ENCODE results near the gene HASPIN. TPM values are rescaled to one million over a fixed set of nuclear protein-coding genes. Genes with fewer than 3 reads are reported as not detected.

Gene HASPIN
- total and polyA plus RNA-seq, 9 of the 15 experiments (the other 6 are each of a cell fraction or from before 2014, with no cell fraction given) = 0.81 to 13.5 (median 9.9) TPM

DNA sequence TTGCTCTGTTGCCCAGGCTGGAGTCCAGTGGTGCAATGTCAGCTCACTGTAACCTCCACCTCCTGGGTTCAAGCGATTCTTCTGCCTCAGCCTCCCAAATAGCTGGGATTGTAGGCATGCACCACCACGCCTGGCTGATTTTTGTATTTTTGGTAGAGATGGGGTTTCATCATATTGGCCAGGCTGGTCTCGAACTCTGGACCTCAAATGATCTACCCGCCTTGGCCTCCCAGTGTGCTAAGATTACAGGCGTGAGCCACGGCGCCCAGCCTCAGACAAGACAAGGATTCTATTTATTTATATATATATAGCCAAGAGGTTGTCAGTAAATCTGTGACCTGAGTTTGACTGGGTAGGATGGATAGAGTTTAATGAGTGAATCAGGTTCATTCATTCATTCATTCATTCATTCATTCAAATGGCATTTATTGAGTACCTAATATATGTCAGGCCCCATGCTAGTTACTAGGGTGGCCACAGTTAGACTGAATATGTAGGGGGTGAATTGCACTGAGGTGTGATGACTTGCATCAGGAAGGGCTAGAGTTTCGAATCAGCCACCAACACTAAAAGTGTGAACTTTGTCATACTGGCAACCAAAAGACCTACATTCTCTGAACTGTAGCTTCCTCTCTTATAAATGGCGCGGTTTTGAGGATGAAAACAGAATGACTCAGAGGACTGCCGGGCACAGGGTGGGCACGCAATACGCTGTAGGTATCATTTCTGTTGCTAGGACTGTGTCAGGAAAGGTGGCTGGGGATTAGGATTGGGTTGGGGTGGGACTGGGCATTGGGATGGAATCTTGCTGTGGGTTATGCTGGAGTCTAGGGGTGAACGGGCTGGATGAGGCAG is 39.4 kb downstream of the HASPIN start:
- H3K4me2 ChIP-seq (ENCODE audit: insufficient read depth, low read length) = no peak overlapping the region
- no peak overlapping the region for H2AFZ ChIP-seq (ENCODE audit: low read depth, low read length)
- intact Hi-C loops (cut with micrococcal nuclease) (no loop called here), in situ Hi-C loops (cut with MboI) (no loop called here)
- POLR2A ChIA-PET = interaction anchor here (0.6 kb wide), 1 partner anchor 83 kb away, joined by 4 read pairs; no protein-coding TSS in a partner anchor
- peak; percentile 93 for TF ChIP-seq ZNF24 (IDR thresholded peaks at IDR 0.05)
- TF ChIP-seq NCOA4 (IDR thresholded peaks at IDR 0.05; ENCODE audit: partially characterized antibody) = no peak
- no peak overlapping the region for H3K27ac ChIP-seq (ENCODE audit: extremely low read depth, low read depth, low read length)
- no peaks in the 10 kb centered on the region for H4K20me1 ChIP-seq (replicated peaks; ENCODE audit: control insufficient read depth, insufficient read depth, low read length)
- H3K4me3 ChIP-seq = no peak overlapping the region
- WGBS (ENCODE audit: insufficient coverage, low coverage, missing lambda C conversion rate) = 51% methylated on average over 10 of the region's 14 CpGs
- no peak for ATAC-seq
- H3K36me3 ChIP-seq (ENCODE audit: control insufficient read depth, insufficient read depth, low read length) = no peaks in the 10 kb centered on the region
- no TSS peak for BruUV-seq (replicated peaks)
- FAIRE-seq = no peak
- no peak for DNase-seq (ENCODE audit: extremely low read depth in 1 of 4, low spot score in 3 of 4)
- H3K4me1 ChIP-seq (replicated peaks in 1 of 2; ENCODE audit: control insufficient read depth in 2 of 2, insufficient read depth in 2 of 2, low read length in 2 of 2) = peaks cover 7 to 12% of the 10 kb centered on the region in 2 experiments; a peak in 4 of 5 replicates
- H3K27me3 ChIP-seq (ENCODE audit: control insufficient read depth in 2 of 2, insufficient read depth in 2 of 2, low read length in 2 of 2) = no peaks in the 10 kb centered on the region
- H3K79me2 ChIP-seq (ENCODE audit: control insufficient read depth, insufficient read depth, low read length) = no peaks in the 10 kb centered on the region
- CTCF ChIA-PET (ENCODE audit: low intra/inter-chr PET ratio) = no interaction called here
- H3K9me1 ChIP-seq (ENCODE audit: control insufficient read depth, insufficient read depth, low read length) = no peaks in the 10 kb centered on the region
- no peaks in the 10 kb centered on the region for H3K9me3 ChIP-seq (replicated peaks; ENCODE audit: control insufficient read depth, insufficient read depth, low read depth, low read length)
- no peak overlapping the region for H3K9ac ChIP-seq (ENCODE audit: insufficient read depth in 1 of 2, low read depth in 2 of 2, low read length in 2 of 2)

DNA sequence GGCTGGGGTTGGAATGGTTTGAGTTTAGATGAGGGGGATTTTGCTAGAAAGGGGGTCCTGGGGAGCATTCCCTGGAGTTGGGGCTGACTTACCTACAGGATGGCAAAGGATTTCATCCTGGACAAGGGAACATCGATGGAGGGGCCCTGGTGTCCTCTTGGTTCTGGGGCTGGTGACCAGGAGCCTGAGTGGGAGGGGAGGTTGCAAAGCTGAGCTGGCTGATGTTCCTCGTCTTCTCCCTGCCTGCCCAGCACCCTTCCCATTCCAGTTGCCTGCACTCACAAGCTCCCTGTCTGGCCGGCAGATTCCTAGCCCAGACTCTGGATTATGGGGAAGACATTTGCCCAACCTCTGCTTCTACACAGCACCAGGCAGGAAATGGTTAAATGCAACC is 40.1 kb downstream of the HASPIN start:
- no peak for DNase-seq (ENCODE audit: extremely low read depth in 1 of 4, low spot score in 3 of 4)
- Histone ChIP-seq H3K79me2 (ENCODE audit: control insufficient read depth, insufficient read depth, low read length) (no peaks in the 10 kb centered on the region), H3K9ac (ENCODE audit: insufficient read depth in 1 of 2, low read depth in 2 of 2, low read length in 2 of 2) (no peak overlapping the region), H3K27ac (ENCODE audit: extremely low read depth, low read depth, low read length) (no peak overlapping the region), H2AFZ (ENCODE audit: low read depth, low read length) (no peak overlapping the region), H3K9me1 (ENCODE audit: control insufficient read depth, insufficient read depth, low read length) (no peaks in the 10 kb centered on the region), H4K20me1 (replicated peaks; ENCODE audit: control insufficient read depth, insufficient read depth, low read length) (no peaks in the 10 kb centered on the region), H3K4me1 (replicated peaks in 1 of 2; ENCODE audit: control insufficient read depth in 2 of 2, insufficient read depth in 2 of 2, low read length in 2 of 2) (peaks cover 7 to 12% of the 10 kb centered on the region in 2 experiments; a peak in 4 of 5 replicates), H3K27me3 (ENCODE audit: control insufficient read depth in 2 of 2, insufficient read depth in 2 of 2, low read length in 2 of 2) (no peaks in the 10 kb centered on the region), H3K36me3 (ENCODE audit: control insufficient read depth, insufficient read depth, low read length) (no peaks in the 10 kb centered on the region), H3K4me3 (no peak overlapping the region), H3K4me2 (ENCODE audit: insufficient read depth, low read length) (no peak overlapping the region), H3K9me3 (replicated peaks; ENCODE audit: control insufficient read depth, insufficient read depth, low read depth, low read length) (no peaks in the 10 kb centered on the region)
- WGBS (ENCODE audit: insufficient coverage, low coverage, missing lambda C conversion rate) = 30% methylated on average over 3 of the region's 3 CpGs
- ChIA-PET POLR2A (no interaction called here), CTCF (ENCODE audit: low intra/inter-chr PET ratio) (no interaction called here)
- ATAC-seq = no peak
- in situ Hi-C loops (cut with MboI) = no loop called here
- intact Hi-C loops (cut with micrococcal nuclease) = no loop called here
- no peak for FAIRE-seq
- BruUV-seq (replicated peaks) = no TSS peak
- TF ChIP-seq CBX5 (IDR thresholded peaks at IDR 0.05; ENCODE audit: borderline replicate concordance, low read depth) = no peak
- no peak for TF ChIP-seq REST (IDR thresholded peaks at IDR 0.05; ENCODE audit: borderline replicate concordance)
- no peak for TF ChIP-seq REST (CRISPR knock-in tag; IDR thresholded peaks at IDR 0.05; ENCODE audit: low read depth)
- TF ChIP-seq, protein P1, sequence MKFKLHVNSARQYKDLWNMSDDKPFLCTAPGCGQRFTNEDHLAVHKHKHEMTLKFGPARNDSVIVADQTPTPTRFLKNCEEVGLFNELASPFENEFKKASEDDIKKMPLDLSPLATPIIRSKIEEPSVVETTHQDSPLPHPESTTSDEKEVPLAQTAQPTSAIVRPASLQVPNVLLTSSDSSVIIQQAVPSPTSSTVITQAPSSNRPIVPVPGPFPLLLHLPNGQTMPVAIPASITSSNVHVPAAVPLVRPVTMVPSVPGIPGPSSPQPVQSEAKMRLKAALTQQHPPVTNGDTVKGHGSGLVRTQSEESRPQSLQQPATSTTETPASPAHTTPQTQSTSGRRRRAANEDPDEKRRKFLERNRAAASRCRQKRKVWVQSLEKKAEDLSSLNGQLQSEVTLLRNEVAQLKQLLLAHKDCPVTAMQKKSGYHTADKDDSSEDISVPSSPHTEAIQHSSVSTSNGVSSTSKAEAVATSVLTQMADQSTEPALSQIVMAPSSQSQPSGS (CRISPR knock-in tag; IDR thresholded peaks at IDR 0.05) = no peak
